H1 (cell line): ENCODE measurements around the gene GARNL3. TPM values are rescaled to one million over a fixed set of nuclear protein-coding genes. Genes with fewer than 3 reads are reported as not detected.

ENCODE experiments used
- BRCA1 ChIP-seq: IDR thresholded peaks from 2 replicates; pipeline ENCODE4 v1.6.1; 2012; ENCODE audit warnings: low read depth, low read length, improper control_type of control experiment
- KDM4A ChIP-seq: IDR thresholded peaks from one replicate; pipeline ENCODE4 v1.7.1; 2012; ENCODE audit warnings: low read depth, mild to moderate bottlenecking, moderate library complexity, low read length, inconsistent platforms; ENCODE audit not compliant: severe bottlenecking
- PHF8 ChIP-seq: fragments of 200-600 bp; sonication (generic); conservative IDR thresholded peaks from 2 replicates; pipeline ENCODE4 v1.7.1; 2012; ENCODE audit warnings: low read depth, mild to moderate bottlenecking, inconsistent platforms, low read length, moderate library complexity
- POLR2A ChIP-seq, 2 experiments: IDR thresholded peaks; 1 replicate in 1 of 2; 2 replicates in 1 of 2; pipeline ENCODE4 v1.6.1; 2011; ENCODE audit warnings: low read depth in 2 of 2, low read length in 2 of 2, mild to moderate bottlenecking in 2 of 2; ENCODE audit errors: control extremely low read depth in 1 of 2
- RFX5 ChIP-seq: IDR thresholded peaks from 2 replicates; pipeline ENCODE4 v1.6.1; 2011; ENCODE audit warnings: low read depth, low read length, improper control_type of control experiment, borderline replicate concordance
- SP4 ChIP-seq: IDR thresholded peaks from 2 replicates; pipeline ENCODE4 v1.6.1; 2012; ENCODE audit warnings: low read length, inconsistent platforms
- TBP ChIP-seq: IDR thresholded peaks from 2 replicates; pipeline ENCODE4 v1.6.1; 2011; ENCODE audit warnings: low read depth, low read length, improper control_type of control experiment
- polyA plus RNA-seq, 7 experiments: library from polyadenylated mRNA; depleted of rRNA in 3 of 7; stranded (reverse) in 5 of 7; unstranded in 2 of 7; fragments of >200 nt in 5 of 7; fragments of 200-250 nt in 2 of 7; gene quantifications; 1 replicate in 5 of 7; 2 replicates in 1 of 7; 4 replicates in 1 of 7; pipeline versions ENCODE4 v1.2.1 to v1.2.3, GENCODE V29; 2011 to 2013; ENCODE audit warnings: missing spikeins in 2 of 7, mixed read lengths in 2 of 7
- total RNA-seq: library from RNA; stranded (reverse); fragmentation: NEBNext Ultra II Directional; extraction: Animal tissue kit (Norgen Biotek cat#: 25700); gene quantifications from 2 replicates; pipeline ENCODE4 v1.2.1, GENCODE V29; 2021
- TF ChIP-seq, protein P1 (sequence below): fragments of 300-600 bp; sonication (generic); IDR thresholded peaks from 2 replicates; pipeline ENCODE4 v1.7.1; 2012; ENCODE audit warnings: low read length, moderate library complexity, mild to moderate bottlenecking, inconsistent platforms; ENCODE audit not compliant: insufficient replicate concordance
- TF ChIP-seq, protein P2 (sequence below): IDR thresholded peaks from 2 replicates; pipeline ENCODE4 v1.6.1; 2011; ENCODE audit warnings: low read depth, mild to moderate bottlenecking, low read length; ENCODE audit not compliant: insufficient read depth

The GARNL3 gene
- total and polyA plus RNA-seq, 2 of the 8 experiments (the other 6 are each of a cell fraction or from before 2014, with no cell fraction given) = 6.5 to 18.3 TPM

DNA sequence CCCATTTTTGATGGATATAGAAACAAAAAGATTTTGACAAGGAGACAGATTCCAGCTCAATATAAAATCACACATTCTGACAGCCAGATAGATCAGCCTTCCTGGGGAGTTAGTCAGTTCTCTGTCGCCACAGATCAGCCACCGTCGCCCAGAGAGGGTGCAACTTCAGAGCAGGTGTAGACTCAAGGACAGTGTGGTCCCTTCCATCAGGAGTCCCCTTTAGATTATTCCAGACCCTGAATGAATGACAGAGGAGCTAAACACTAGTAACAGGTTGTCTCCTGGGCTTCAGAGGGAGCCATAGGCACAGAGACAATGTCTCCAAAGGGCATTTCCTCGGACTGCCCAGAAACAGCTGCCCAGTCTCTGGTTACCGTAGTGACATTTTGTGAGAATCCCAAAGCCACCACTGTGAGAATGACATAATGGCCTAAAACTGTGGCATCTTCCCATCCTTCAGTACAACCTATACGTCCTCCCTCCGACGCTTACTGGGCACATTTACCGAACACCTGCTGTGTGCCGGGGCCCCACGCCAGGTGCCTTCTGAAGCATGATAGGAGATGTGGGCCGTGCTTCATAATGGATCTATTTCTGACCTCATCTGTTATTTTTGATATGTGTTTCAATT lies 85.0 kb downstream of the GARNL3 start (continued):
- TF ChIP-seq, protein P1, sequence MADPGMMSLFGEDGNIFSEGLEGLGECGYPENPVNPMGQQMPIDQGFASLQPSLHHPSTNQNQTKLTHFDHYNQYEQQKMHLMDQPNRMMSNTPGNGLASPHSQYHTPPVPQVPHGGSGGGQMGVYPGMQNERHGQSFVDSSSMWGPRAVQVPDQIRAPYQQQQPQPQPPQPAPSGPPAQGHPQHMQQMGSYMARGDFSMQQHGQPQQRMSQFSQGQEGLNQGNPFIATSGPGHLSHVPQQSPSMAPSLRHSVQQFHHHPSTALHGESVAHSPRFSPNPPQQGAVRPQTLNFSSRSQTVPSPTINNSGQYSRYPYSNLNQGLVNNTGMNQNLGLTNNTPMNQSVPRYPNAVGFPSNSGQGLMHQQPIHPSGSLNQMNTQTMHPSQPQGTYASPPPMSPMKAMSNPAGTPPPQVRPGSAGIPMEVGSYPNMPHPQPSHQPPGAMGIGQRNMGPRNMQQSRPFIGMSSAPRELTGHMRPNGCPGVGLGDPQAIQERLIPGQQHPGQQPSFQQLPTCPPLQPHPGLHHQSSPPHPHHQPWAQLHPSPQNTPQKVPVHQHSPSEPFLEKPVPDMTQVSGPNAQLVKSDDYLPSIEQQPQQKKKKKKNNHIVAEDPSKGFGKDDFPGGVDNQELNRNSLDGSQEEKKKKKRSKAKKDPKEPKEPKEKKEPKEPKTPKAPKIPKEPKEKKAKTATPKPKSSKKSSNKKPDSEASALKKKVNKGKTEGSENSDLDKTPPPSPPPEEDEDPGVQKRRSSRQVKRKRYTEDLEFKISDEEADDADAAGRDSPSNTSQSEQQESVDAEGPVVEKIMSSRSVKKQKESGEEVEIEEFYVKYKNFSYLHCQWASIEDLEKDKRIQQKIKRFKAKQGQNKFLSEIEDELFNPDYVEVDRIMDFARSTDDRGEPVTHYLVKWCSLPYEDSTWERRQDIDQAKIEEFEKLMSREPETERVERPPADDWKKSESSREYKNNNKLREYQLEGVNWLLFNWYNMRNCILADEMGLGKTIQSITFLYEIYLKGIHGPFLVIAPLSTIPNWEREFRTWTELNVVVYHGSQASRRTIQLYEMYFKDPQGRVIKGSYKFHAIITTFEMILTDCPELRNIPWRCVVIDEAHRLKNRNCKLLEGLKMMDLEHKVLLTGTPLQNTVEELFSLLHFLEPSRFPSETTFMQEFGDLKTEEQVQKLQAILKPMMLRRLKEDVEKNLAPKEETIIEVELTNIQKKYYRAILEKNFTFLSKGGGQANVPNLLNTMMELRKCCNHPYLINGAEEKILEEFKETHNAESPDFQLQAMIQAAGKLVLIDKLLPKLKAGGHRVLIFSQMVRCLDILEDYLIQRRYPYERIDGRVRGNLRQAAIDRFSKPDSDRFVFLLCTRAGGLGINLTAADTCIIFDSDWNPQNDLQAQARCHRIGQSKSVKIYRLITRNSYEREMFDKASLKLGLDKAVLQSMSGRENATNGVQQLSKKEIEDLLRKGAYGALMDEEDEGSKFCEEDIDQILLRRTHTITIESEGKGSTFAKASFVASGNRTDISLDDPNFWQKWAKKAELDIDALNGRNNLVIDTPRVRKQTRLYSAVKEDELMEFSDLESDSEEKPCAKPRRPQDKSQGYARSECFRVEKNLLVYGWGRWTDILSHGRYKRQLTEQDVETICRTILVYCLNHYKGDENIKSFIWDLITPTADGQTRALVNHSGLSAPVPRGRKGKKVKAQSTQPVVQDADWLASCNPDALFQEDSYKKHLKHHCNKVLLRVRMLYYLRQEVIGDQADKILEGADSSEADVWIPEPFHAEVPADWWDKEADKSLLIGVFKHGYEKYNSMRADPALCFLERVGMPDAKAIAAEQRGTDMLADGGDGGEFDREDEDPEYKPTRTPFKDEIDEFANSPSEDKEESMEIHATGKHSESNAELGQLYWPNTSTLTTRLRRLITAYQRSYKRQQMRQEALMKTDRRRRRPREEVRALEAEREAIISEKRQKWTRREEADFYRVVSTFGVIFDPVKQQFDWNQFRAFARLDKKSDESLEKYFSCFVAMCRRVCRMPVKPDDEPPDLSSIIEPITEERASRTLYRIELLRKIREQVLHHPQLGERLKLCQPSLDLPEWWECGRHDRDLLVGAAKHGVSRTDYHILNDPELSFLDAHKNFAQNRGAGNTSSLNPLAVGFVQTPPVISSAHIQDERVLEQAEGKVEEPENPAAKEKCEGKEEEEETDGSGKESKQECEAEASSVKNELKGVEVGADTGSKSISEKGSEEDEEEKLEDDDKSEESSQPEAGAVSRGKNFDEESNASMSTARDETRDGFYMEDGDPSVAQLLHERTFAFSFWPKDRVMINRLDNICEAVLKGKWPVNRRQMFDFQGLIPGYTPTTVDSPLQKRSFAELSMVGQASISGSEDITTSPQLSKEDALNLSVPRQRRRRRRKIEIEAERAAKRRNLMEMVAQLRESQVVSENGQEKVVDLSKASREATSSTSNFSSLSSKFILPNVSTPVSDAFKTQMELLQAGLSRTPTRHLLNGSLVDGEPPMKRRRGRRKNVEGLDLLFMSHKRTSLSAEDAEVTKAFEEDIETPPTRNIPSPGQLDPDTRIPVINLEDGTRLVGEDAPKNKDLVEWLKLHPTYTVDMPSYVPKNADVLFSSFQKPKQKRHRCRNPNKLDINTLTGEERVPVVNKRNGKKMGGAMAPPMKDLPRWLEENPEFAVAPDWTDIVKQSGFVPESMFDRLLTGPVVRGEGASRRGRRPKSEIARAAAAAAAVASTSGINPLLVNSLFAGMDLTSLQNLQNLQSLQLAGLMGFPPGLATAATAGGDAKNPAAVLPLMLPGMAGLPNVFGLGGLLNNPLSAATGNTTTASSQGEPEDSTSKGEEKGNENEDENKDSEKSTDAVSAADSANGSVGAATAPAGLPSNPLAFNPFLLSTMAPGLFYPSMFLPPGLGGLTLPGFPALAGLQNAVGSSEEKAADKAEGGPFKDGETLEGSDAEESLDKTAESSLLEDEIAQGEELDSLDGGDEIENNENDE = no peak
- TF ChIP-seq POLR2A (IDR thresholded peaks at IDR 0.05; ENCODE audit: control extremely low read depth in 1 of 2, low read depth in 2 of 2, low read length in 2 of 2) (no peak), BRCA1 (no peak), TBP (no peak), SP4 (no peak), RFX5 (no peak), PHF8 (no peak), KDM4A (no peak)
- TF ChIP-seq, protein P2, sequence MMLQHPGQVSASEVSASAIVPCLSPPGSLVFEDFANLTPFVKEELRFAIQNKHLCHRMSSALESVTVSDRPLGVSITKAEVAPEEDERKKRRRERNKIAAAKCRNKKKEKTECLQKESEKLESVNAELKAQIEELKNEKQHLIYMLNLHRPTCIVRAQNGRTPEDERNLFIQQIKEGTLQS = no peak
